Adrenal gland (tissue), 12 donors: ENCODE results near the gene NDUFAF8. TPM values are rescaled to one million over a fixed set of nuclear protein-coding genes. Genes with fewer than 3 reads are reported as not detected.

Experiments
- DNase-seq, 7 donors: peaks; one replicate each; pipeline ENCODE4 v3.0.0-alpha.2; 2019 to 2020
- H3K27ac ChIP-seq, 5 donors: fragments of 200-600 bp; sonication (generic) in 4 of 5; 1 replicate in 3 of 5; 2 replicates in 2 of 5; pipeline versions ENCODE4 v1.5.1 to v1.8.0; 2016 to 2020; ENCODE audit warnings: mild to moderate bottlenecking in 1 of 5
- H3K27me3 ChIP-seq: fragments of 200-600 bp; 2 replicates; pipeline ENCODE4 v1.8.0; 2021
- H3K36me3 ChIP-seq, 2 donors: fragments of 200-600 bp; replicated peaks in 1 of 2; 1 replicate in 1 of 2; 2 replicates in 1 of 2; pipeline versions ENCODE4 v1.5.1 to v1.8.0; 2018 to 2022
- H3K4me1 ChIP-seq, 2 donors: fragments of 200-600 bp; replicated peaks in 1 of 2; 1 replicate in 1 of 2; 2 replicates in 1 of 2; pipeline versions ENCODE4 v1.5.1 to v1.8.0; 2018 to 2021
- H3K4me3 ChIP-seq, 4 donors: fragments of 200-600 bp; sonication (generic) in 3 of 4; one replicate each; pipeline ENCODE4 v1.5.1; 2016 to 2018
- H3K9me3 ChIP-seq, 3 donors: fragments of 200-600 bp; sonication (generic) in 1 of 3; replicated peaks in 1 of 3; 1 replicate in 2 of 3; 2 replicates in 1 of 3; pipeline versions ENCODE4 v1.5.1 to v1.8.0; 2016 to 2021
- POLR2A ChIP-seq, 2 donors: fragments of 450-650 bp; IDR thresholded peaks; one replicate each; pipeline ENCODE4 v1.6.1; 2017; ENCODE audit warnings: antibody characterized with exemption in 2 of 2, mild to moderate bottlenecking in 2 of 2, moderate library complexity in 1 of 2
- WGBS, 4 donors: extraction: QIAGEN DNeasy Blood & Tissue Kit in 2 of 4; methylation state at CpG; one replicate each; pipeline versions ENCODE4 v1.1.5 to v1.1.7; 2013 to 2017; 5-methylcytosine and 5-hydroxymethylcytosine counted together
- intact Hi-C, 2 donors: fragments of 100-400 bp; cut with DNase I; formaldehyde crosslinking; loops; one replicate each; pipeline versions ENCODE4 v1.14.1 to v1.15.0; 2022 to 2023
- polyA plus RNA-seq, 3 donors: library from polyadenylated mRNA; stranded (reverse); fragments of 200-250 nt in 2 of 3; fragments of 350-450 nt in 1 of 3; fragmentation: Illumina TruSeq in 1 of 3; extraction: RNeasy Lipid Tissue Mini Kit (QIAGEN cat#74804) in 1 of 3; gene quantifications; one replicate each; pipeline ENCODE4 v1.2.3, GENCODE V29; 2013 to 2014
- total RNA-seq, 9 donors: library from RNA; depleted of rRNA in 4 of 9; stranded (reverse); fragments of >200 nt in 4 of 9; fragments of 120-200 nt in 1 of 9; fragmentation: NEBNext Ultra II Directional in 1 of 9; extraction: Animal tissue kit (Norgen Biotek cat#: 25700) in 1 of 9; gene quantifications; one replicate each; pipeline versions ENCODE4 v1.1.0 to v1.2.4, GENCODE V29; 2013 to 2023
- TF ChIP-seq, protein P1 (sequence below), 6 experiments: fragments of 450-650 bp in 4 of 6; fragments of 200-600 bp in 2 of 6; sonication (generic) in 1 of 6; IDR thresholded peaks; 1 replicate in 5 of 6; 2 replicates in 1 of 6; pipeline versions ENCODE4 v1.5.1 to v1.8.0; 2016 to 2021; ENCODE audit warnings: antibody characterized with exemption in 6 of 6, mild to moderate bottlenecking in 2 of 6, moderate library complexity in 1 of 6
- donor health status: healthy with polysubstance abuse.
- donor health status: Bipolar disorder and iron deficiency.
- donor health status: DM: yes; HTN: yes; CAD: no.
- donor health status: DM: no; HTN: no; CAD: no.
- donor health status: DM: no; HTN: no; CAD: no.
- donor health status: DM: yes; HTN: yes; CAD: no.

Gene NDUFAF8
- total and polyA plus RNA-seq, 12 donors: 25.3 to 106 (median 49.6) TPM

DNA sequence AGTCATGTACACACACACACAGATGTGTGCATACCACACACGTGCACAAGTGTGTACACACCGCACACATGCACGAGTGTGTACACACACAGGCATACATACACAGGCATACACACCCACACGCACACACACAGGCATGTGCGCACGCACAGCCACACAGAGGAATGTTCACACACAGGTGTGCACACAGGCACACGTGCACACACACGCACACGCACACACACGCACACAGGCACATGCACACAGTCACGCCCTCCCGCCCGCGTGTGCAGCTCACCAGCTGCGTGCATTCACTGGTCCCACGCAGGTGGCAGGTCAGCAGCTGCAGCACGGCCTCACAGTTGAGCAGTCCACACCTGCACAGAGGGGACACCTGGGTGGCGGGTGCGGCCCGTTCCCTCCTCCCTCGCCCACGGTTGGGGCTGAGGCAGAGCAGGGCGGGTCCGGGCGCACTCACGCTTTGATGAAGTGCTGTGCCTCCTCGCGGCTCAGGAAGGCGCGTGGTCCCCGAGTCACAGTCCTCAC, 7.9 kb upstream of the NDUFAF8 start:
- Histone ChIP-seq H3K27ac (no peak overlapping the region), H3K27me3 (no peaks in the 10 kb centered on the region), H3K4me1 (no peaks in the 10 kb centered on the region), H3K36me3 (peaks cover 0 to 46% of the 10 kb centered on the region in 2 donors), H3K9me3 (no peaks in the 10 kb centered on the region), H3K4me3 (no peak overlapping the region)
- DNase-seq: no peak
- 85 to 93% (median 91%) methylated on average over 21 to 31 of the region's 31 CpGs for WGBS, 4 donors
- intact Hi-C loops: no loop called here
- TF ChIP-seq POLR2A (IDR thresholded peaks at IDR 0.05): no peak
- TF ChIP-seq, protein P1, sequence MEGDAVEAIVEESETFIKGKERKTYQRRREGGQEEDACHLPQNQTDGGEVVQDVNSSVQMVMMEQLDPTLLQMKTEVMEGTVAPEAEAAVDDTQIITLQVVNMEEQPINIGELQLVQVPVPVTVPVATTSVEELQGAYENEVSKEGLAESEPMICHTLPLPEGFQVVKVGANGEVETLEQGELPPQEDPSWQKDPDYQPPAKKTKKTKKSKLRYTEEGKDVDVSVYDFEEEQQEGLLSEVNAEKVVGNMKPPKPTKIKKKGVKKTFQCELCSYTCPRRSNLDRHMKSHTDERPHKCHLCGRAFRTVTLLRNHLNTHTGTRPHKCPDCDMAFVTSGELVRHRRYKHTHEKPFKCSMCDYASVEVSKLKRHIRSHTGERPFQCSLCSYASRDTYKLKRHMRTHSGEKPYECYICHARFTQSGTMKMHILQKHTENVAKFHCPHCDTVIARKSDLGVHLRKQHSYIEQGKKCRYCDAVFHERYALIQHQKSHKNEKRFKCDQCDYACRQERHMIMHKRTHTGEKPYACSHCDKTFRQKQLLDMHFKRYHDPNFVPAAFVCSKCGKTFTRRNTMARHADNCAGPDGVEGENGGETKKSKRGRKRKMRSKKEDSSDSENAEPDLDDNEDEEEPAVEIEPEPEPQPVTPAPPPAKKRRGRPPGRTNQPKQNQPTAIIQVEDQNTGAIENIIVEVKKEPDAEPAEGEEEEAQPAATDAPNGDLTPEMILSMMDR (IDR thresholded peaks at IDR 0.05): no peak

DNA sequence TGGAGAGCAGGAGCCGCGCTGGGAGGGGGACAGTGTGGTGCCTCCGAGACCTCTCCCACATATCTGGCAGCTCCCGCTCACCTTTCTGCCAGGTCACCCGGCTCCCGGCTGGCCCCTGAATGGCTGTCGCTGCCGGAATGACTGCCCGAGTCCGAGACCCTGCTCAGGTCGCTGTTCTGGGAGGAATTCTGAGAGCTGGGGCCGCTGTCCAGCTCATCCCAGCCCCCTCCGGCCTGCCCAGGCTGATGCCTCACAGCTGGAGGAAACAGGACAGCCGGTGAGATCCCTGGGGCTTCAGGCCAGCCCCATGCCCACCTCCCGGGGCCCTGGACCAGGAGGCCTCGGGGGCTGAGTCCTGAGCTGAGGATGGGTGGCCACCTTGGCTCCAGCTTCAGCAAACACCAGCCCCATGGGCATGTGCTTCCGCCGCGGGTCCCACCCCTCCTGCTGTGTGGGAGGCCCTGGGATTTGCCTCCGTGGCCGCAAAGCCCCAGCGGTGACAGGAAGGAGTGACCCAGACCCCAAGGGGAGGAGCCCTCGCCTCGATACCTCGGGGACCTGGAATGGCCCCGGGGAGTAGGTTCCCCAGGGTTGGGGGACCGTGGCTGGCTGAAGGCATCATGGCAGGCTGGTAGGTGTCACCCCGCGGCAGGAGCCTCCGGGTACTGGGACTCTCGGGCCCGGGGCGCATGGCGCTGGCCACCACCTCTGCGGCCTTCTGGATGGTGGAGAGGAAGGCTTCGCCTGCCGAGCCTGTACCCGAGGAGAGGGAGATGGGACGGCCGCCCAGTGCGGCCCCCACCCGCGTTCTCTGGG, 7.1 kb upstream of the NDUFAF8 start:
- Histone ChIP-seq H3K27me3 (no peaks in the 10 kb centered on the region), H3K4me1 (peaks cover 0 to 5% of the 10 kb centered on the region in 2 donors), H3K4me3 (no peak overlapping the region), H3K27ac (no peak overlapping the region), H3K9me3 (no peaks in the 10 kb centered on the region), H3K36me3 (peaks cover 0 to 46% of the 10 kb centered on the region in 2 donors)
- TF ChIP-seq, protein P1 (IDR thresholded peaks at IDR 0.05): no peak
- no peak for TF ChIP-seq POLR2A (IDR thresholded peaks at IDR 0.05)
- WGBS, 4 donors: 77 to 92% (median 89%) methylated on average over 13 to 43 of the region's 43 CpGs
- no peak for DNase-seq
- intact Hi-C loops: no loop called here

DNA sequence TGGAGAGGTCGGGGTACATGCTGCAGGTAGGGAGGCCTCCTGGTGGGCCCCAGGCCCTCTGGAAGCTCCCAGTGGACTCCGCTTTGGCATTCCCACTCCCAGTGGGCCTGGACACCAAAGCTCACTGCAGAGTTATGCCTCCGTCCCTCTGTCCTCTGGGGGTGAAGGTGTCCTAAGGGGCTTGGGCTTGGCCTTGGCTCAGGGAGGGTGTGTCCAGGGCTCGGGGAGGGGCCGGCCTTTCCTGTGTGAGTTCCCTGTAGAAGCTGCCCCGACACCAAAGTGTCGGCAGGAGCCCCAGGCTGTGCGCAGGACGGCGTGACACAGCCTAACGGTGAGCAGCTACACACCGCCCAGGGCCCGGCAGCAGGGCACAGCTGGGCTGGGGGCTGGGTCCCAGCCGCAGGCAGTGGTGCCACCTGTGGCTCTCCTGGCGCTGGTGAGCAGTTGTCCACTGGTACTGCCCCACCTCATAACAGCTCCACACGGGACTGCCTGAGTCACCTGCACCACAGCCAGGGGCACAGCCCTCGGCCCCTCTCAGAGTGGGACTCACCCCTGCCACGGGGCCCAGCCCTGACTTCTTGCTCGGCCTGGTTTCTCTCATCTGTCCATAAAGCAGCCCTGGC, 6.4 kb upstream of the NDUFAF8 start:
- 92 to 98% (median 97%) methylated on average over 9 to 19 of the region's 19 CpGs for WGBS, 4 donors
- Histone ChIP-seq H3K9me3 (no peaks in the 10 kb centered on the region), H3K27me3 (no peaks in the 10 kb centered on the region), H3K36me3 (peaks cover 0 to 46% of the 10 kb centered on the region in 2 donors), H3K27ac (no peak overlapping the region), H3K4me1 (peaks cover 2 to 12% of the 10 kb centered on the region in 2 donors), H3K4me3 (no peak overlapping the region)
- no peak for DNase-seq
- TF ChIP-seq POLR2A (IDR thresholded peaks at IDR 0.05): no peak
- TF ChIP-seq, protein P1 (IDR thresholded peaks at IDR 0.05): no peak
- intact Hi-C loops: no loop called here

DNA sequence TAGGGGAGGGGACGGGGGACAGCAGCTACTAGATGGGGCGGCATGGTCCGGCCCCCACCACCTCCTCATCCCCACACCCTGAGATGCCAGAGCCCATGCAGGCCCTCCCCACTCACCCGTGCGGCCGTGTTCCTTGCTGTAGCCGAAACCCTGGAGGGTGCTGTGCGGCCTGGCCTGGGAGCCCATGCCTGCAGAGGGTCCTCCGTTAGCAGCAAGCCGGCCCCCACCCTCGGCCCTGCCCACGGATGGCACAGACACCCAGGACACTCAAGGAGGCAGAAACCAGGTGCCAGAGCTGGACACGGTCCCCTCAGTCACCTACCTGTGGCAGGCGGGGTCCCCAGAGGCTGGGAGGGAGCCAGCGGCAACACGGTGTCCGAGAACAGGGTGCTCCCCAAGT, 5.8 kb upstream of the NDUFAF8 start:
- Histone ChIP-seq H3K36me3 (peaks cover 0 to 46% of the 10 kb centered on the region in 2 donors), H3K4me1 (peaks cover 7 to 17% of the 10 kb centered on the region in 2 donors), H3K4me3 (no peak overlapping the region), H3K9me3 (no peaks in the 10 kb centered on the region), H3K27ac (no peak overlapping the region), H3K27me3 (no peaks in the 10 kb centered on the region)
- DNase-seq: no peak
- intact Hi-C loops: no loop called here
- TF ChIP-seq POLR2A (IDR thresholded peaks at IDR 0.05): no peak
- TF ChIP-seq, protein P1 (IDR thresholded peaks at IDR 0.05): no peak
- WGBS, 4 donors: 93 to 96% (median 95%) methylated on average over 4 to 17 of the region's 17 CpGs
